Ascending aorta (tissue), 2 donors: ENCODE data around the gene LRRC32. TPM values are rescaled to one million over a fixed set of nuclear protein-coding genes. Genes with fewer than 3 reads are reported as not detected.

ENCODE experiments used
- DNase-seq, 2 donors: peaks; one replicate each; pipeline ENCODE4 v3.0.0-alpha.2; 2019; ENCODE audit warnings: low spot score in 2 of 2
- H3K27ac ChIP-seq, 2 donors: fragments of 200-600 bp; sonication (generic); one replicate each; pipeline ENCODE4 v1.5.1; 2016 to 2017; ENCODE audit warnings: mild to moderate bottlenecking in 1 of 2
- H3K27me3 ChIP-seq: fragments of 200-600 bp; sonication (generic); one replicate; pipeline ENCODE4 v1.5.1; 2017
- H3K36me3 ChIP-seq, 2 donors: fragments of 200-600 bp; sonication (generic); one replicate each; pipeline ENCODE4 v1.5.1; 2016
- H3K4me1 ChIP-seq, 2 donors: fragments of 200-600 bp; sonication (generic); one replicate each; pipeline ENCODE4 v1.5.1; 2016 to 2017; ENCODE audit warnings: mild to moderate bottlenecking in 1 of 2
- H3K4me3 ChIP-seq, 2 donors: fragments of 200-600 bp; sonication (generic); one replicate each; pipeline ENCODE4 v1.5.1; 2016 to 2017; ENCODE audit warnings: mild to moderate bottlenecking in 1 of 2
- H3K9me3 ChIP-seq, 2 donors: fragments of 200-600 bp; sonication (generic); one replicate each; pipeline ENCODE4 v1.5.1; 2016
- intact Hi-C: fragments of 100-400 bp; cut with DNase I; formaldehyde crosslinking; loops from one replicate; pipeline ENCODE4 v1.15.1; 2023
- total RNA-seq: library from RNA; depleted of rRNA; stranded (reverse); fragments of >200 nt; gene quantifications from one replicate; pipeline ENCODE4 v1.1.0, GENCODE V29; 2016
- TF ChIP-seq, protein P1 (sequence below), 3 experiments: fragments of 200-600 bp in 2 of 3; fragments of 450-650 bp in 1 of 3; sonication (generic) in 2 of 3; IDR thresholded peaks; one replicate each; pipeline ENCODE4 v1.5.1; 2016 to 2019; ENCODE audit warnings: antibody characterized with exemption in 3 of 3, mild to moderate bottlenecking in 1 of 3, moderate library complexity in 1 of 3

The LRRC32 gene
- total RNA-seq, 1 donor from 2014 or later = 280 TPM

DNA sequence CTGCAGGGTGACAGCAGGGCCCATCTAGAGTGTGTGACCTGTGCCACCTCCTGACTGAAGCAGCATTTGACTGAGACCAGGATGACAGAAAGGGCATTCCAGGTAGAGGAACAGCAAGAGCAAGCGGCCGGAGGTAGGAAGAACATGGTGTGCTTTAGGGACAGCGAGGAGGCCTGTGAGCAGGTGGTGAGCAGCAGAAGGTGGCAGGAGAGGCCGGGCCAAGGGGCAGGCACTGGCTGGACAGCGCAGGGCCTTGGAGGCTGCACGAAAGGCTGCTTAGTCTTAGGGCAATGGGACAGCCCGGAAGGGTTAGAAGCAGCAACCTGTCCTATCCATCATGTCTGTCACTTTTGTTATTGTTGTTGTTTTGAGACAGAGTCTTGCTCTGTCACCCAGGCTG lies 17.6 kb upstream of the LRRC32 start:
- H3K27me3 ChIP-seq = no peaks in the 10 kb centered on the region
- H3K4me3 ChIP-seq = no peak overlapping the region
- H3K4me1 ChIP-seq = no peaks in the 10 kb centered on the region
- H3K9me3 ChIP-seq = no peaks in the 10 kb centered on the region
- TF ChIP-seq, protein P1, sequence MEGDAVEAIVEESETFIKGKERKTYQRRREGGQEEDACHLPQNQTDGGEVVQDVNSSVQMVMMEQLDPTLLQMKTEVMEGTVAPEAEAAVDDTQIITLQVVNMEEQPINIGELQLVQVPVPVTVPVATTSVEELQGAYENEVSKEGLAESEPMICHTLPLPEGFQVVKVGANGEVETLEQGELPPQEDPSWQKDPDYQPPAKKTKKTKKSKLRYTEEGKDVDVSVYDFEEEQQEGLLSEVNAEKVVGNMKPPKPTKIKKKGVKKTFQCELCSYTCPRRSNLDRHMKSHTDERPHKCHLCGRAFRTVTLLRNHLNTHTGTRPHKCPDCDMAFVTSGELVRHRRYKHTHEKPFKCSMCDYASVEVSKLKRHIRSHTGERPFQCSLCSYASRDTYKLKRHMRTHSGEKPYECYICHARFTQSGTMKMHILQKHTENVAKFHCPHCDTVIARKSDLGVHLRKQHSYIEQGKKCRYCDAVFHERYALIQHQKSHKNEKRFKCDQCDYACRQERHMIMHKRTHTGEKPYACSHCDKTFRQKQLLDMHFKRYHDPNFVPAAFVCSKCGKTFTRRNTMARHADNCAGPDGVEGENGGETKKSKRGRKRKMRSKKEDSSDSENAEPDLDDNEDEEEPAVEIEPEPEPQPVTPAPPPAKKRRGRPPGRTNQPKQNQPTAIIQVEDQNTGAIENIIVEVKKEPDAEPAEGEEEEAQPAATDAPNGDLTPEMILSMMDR (IDR thresholded peaks at IDR 0.05) = no peak
- intact Hi-C loops = no loop called here
- no peaks in the 10 kb centered on the region for H3K36me3 ChIP-seq
- H3K27ac ChIP-seq = no peak overlapping the region
- no peak for DNase-seq

DNA sequence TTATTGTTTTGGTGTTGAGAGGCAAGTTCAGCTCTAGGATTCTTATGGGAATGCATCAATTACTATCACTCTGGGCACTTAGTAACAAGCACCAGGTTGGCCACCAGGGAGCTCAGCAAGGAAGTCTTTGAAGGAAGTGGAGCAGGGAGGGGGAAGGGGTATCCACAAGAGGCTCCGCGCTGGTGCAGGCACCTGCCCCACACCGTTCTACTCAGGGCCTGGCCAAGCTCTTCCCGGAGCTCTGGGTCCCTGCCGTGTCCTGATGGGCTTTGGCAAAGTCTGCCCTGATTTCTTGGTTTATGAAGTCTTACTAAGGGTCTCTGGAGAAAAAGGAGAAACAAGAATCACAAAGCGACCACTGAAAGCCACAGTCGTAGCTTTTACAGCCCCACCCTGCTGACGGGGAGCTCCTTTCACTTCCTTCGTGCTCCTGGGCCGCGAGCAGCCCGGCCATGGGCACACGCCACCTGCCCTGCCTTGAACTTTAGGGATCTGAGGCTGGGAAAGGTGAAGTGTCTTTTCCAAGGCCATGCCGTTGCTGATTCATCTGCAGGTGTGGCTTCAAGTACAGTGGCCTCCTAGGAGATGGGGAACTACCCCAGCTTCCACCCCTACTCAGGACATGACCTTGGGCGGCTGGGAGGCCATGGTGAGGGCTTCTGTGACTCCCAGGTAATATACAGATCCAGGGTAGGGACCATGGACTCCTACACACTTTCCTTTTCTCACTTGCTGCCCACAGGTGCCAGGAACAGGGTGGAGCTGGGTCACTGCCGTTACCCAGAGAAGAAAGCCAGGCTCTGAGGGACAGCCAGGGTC lies 15.9 kb upstream of the LRRC32 start:
- intact Hi-C loops = no loop called here
- Histone ChIP-seq H3K4me1 (no peaks in the 10 kb centered on the region), H3K27ac (no peak overlapping the region), H3K36me3 (no peaks in the 10 kb centered on the region), H3K9me3 (no peaks in the 10 kb centered on the region), H3K4me3 (no peak overlapping the region), H3K27me3 (no peaks in the 10 kb centered on the region)
- no peak for DNase-seq
- TF ChIP-seq, protein P1 (IDR thresholded peaks at IDR 0.05) = no peak

DNA sequence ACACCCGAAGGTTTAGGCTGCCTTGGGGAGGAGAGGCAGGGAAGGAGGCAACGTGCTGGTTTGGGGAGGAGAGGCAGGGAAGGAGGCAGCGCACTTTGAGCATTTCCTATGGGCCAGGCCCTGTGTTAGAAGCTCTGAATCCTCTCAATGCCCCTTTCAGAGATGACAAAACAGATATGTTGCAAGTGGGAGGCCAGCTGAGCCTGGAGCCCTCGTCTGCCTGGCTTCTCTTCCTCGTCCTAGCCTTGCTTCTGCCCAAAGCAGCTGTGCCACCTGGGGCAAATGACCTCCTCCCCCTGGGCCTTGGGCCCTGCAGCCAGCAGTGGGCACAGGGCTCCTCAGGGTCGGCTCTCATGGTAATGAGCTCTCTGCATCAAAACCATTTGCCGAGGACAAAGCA lies 15.3 kb upstream of the LRRC32 start:
- TF ChIP-seq, protein P1 (IDR thresholded peaks at IDR 0.05) = no peak
- no peak overlapping the region for H3K27ac ChIP-seq
- H3K4me3 ChIP-seq = no peak overlapping the region
- H3K27me3 ChIP-seq = no peaks in the 10 kb centered on the region
- H3K36me3 ChIP-seq = no peaks in the 10 kb centered on the region
- H3K9me3 ChIP-seq = no peaks in the 10 kb centered on the region
- DNase-seq = no peak
- H3K4me1 ChIP-seq = no peaks in the 10 kb centered on the region
- intact Hi-C loops = no loop called here

DNA sequence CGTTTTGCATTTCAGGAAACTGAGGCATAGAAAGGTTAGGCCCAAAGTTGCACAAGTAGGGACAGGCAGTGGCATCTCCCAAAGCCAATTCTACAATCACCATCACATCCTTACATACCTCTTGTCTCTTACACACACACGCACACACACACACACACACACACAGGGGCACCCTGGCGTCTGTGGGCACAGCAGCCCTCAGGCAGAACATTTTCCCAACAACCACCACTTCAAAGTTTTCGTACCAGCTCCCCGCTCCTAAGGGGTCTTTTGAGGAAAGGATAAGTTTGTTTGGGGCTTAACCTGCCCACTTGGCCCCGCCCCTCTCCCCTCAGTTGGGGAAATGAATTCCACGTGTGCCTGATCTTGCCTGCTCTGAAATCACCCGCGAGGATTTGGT lies 14.7 kb upstream of the LRRC32 start:
- TF ChIP-seq, protein P1 (IDR thresholded peaks at IDR 0.05) = no peak
- intact Hi-C loops = no loop called here

DNA sequence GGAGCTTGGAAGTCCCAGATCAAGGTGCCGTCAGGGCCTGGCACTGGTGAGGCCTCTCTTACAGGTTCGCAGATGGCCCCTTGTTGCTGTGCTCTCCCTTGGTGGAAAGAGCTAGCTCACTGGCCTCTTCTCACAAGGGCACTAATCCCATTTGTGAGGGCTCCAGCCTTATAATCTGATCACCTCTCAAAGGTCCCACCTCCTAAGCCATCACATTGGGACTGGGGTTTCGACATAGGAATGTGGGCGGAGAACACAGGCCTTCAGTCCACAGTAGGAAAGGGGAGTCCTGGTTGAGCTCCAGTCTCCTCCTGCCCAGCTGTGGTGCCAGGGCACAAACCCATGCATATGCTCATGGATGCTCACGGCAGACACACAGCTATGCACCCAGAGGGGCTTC lies 14.0 kb upstream of the LRRC32 start:
- H3K4me1 ChIP-seq = peaks cover 0 to 3% of the 10 kb centered on the region in 2 donors
- DNase-seq = no peak
- no peaks in the 10 kb centered on the region for H3K36me3 ChIP-seq
- no peaks in the 10 kb centered on the region for H3K27me3 ChIP-seq
- no peak overlapping the region for H3K4me3 ChIP-seq
- H3K27ac ChIP-seq = no peak overlapping the region
- no peaks in the 10 kb centered on the region for H3K9me3 ChIP-seq
- intact Hi-C loops = no loop called here
- TF ChIP-seq, protein P1 (IDR thresholded peaks at IDR 0.05) = no peak

More for the DNA sequence above, 14.7 kb upstream of the LRRC32 start:
- Histone ChIP-seq H3K4me3 (no peak overlapping the region), H3K9me3 (no peaks in the 10 kb centered on the region), H3K27me3 (no peaks in the 10 kb centered on the region), H3K4me1 (peaks cover 0 to 3% of the 10 kb centered on the region in 2 donors), H3K27ac (no peak overlapping the region), H3K36me3 (no peaks in the 10 kb centered on the region)
- DNase-seq = no peak
